ENCODE measurements around the gene RAD21L1. TPM values are rescaled to one million over a fixed set of nuclear protein-coding genes. Genes with fewer than 3 reads are reported as not detected.

The RAD21L1 gene
- total and polyA plus RNA-seq, 2 of the 8 experiments (the other 6 are each of a cell fraction or from before 2014, with no cell fraction given), result 0.06 to 0.26 TPM

DNA sequence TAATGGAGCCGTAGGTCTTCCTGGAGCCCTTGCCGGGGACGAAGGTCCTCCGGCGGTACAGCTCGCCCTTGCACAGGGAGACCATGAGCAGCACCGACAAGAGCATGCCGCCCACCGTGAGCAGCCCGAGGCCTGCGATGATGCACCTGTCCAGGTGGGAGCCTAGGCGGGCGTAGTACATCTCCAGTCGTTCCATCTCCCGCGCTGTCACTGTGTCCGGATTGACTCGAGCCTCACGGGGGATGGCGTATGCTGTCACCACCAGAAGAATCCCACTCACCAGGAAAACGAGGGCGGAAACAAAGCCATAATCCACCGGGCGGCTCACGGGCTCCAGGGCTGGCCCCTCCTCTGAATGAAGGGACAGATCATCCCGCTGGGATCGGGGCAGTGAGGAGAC lies 44.9 kb upstream of the RAD21L1 start:
- Histone ChIP-seq H2BK120ac (replicated peaks; ENCODE audit: low read depth, low read length) (no peak overlapping the region), H3K79me2 (ENCODE audit: control insufficient read depth in 1 of 2, insufficient read depth in 2 of 2, low read length in 2 of 2) (no peaks in the 10 kb centered on the region), H4K8ac (ENCODE audit: extremely low read depth, insufficient read depth, low read length) (no peak overlapping the region), H3K27ac (ENCODE audit: low read depth, low read length) (no peak overlapping the region), H2BK20ac (ENCODE audit: low read length) (no peak overlapping the region), H3K18ac (ENCODE audit: extremely low read depth, low read length) (no peak overlapping the region), H3K4me2 (ENCODE audit: insufficient read depth in 1 of 2, low read depth in 2 of 2, low read length in 2 of 2) (no peak overlapping the region), H3K4me3 (ENCODE audit: extremely low read depth in 1 of 4, insufficient read depth in 2 of 4, low read depth in 3 of 4, low read length in 4 of 4) (no peak overlapping the region), H3K9ac (replicated peaks in 1 of 4; ENCODE audit: extremely low read depth in 1 of 4, low read depth in 3 of 4, low read length in 3 of 4) (no peak overlapping the region), H4K91ac (replicated peaks; ENCODE audit: insufficient read length, low read length) (no peak overlapping the region), H3K14ac (ENCODE audit: insufficient read length) (no peak overlapping the region), H2BK15ac (ENCODE audit: low read length) (no peak overlapping the region), H2AK5ac (ENCODE audit: low read depth, low read length) (no peak overlapping the region), H3K56ac (replicated peaks; ENCODE audit: insufficient read length, low read depth, low read length) (no peak overlapping the region), H3K9me3 (ENCODE audit: insufficient read depth in 2 of 2, low read depth in 1 of 2, low read length in 1 of 2) (no peaks in the 10 kb centered on the region), H3K4ac (replicated peaks; ENCODE audit: insufficient read length, low read depth, low read length) (no peak overlapping the region), H4K20me1 (replicated peaks in 1 of 2; ENCODE audit: control insufficient read depth in 1 of 2, insufficient read depth in 2 of 2, low read length in 2 of 2) (peaks cover 0 to 12% of the 10 kb centered on the region in 2 experiments), H3K36me3 (ENCODE audit: control insufficient read depth in 2 of 4, insufficient read depth in 4 of 4, low read length in 3 of 4) (no peaks in the 10 kb centered on the region), H2BK5ac (ENCODE audit: low read depth, low read length) (no peak overlapping the region), H3K23me2 (ENCODE audit: low read depth, low read length) (peaks cover 6% of the 10 kb centered on the region; the same call in 1 of the 2 replicates), H3K79me1 (ENCODE audit: low read depth, low read length) (no peaks in the 10 kb centered on the region), H2BK12ac (ENCODE audit: low read depth, low read length) (no peak overlapping the region), H3K23ac (ENCODE audit: insufficient read length) (no peak overlapping the region), H2AFZ (ENCODE audit: low read length) (no peak overlapping the region), H3K27me3 (replicated peaks in 1 of 4; ENCODE audit: control insufficient read depth in 3 of 4, extremely low read depth in 1 of 4, insufficient read depth in 3 of 4, low read length in 3 of 4) (peaks cover 8 to 30% (median 20%) of the 10 kb centered on the region in 4 experiments), H3K4me1 (replicated peaks in 1 of 4; ENCODE audit: control insufficient read depth in 3 of 4, insufficient read depth in 4 of 4, low read length in 3 of 4) (peaks cover 0 to 7% (median 4%) of the 10 kb centered on the region in 4 experiments; a peak in 4 of 7 replicates), H4K5ac (ENCODE audit: insufficient read length, low read depth, low read length) (no peak overlapping the region)
- FAIRE-seq, result no peak
- no peak for DNase-seq (ENCODE audit: low read depth in 1 of 2, low spot score in 2 of 2)
- ChIA-PET POLR2A (ENCODE audit: partially characterized antibody) (interaction anchor here (1.3 to 2.3 kb wide), 2 partner anchors 10 to 11 kb away, joined by 8 to 9 read pairs; no protein-coding TSS in a partner anchor), CTCF (ENCODE audit: partially characterized antibody) (interaction anchor here (0.6 to 8.7 kb wide), 4 partner anchors 15 to 570 kb away, joined by 3 to 101 read pairs (median 3); partner anchors contain the start of gene C20orf202)
- no peak for TF ChIP-seq FOSL1 (IDR thresholded peaks at IDR 0.05; ENCODE audit: insufficient read depth, low read depth, low read length)
- WGBS, 2 experiments (ENCODE audit: extremely low coverage in 1 of 2, insufficient coverage in 1 of 2, insufficient read length in 1 of 2, insufficient replicate concordance in 2 of 2, low coverage in 1 of 2, low lambda C conversion rate in 2 of 2, missing lambda C conversion rate in 1 of 2), result 92% methylated on average over 27 of the region's 27 CpGs; no CpG with 5 or more reads in 1 of the 2 experiments

Data from H1 (cell line).